BJ (cell line): ENCODE results near the gene ADD3. TPM values are rescaled to one million over a fixed set of nuclear protein-coding genes. Genes with fewer than 3 reads are reported as not detected.

ENCODE experiments used
- CTCF ChIA-PET: fragments of 350-600 bp; formaldehyde crosslinking; extraction: SDS; loops from one replicate; lab custom pipeline; 2021; ENCODE audit warnings: antibody characterized with exemption, inconsistent platforms; lab: Yijun Ruan, JAX
- POLR2A ChIA-PET: fragments of 300-600 bp; sonication (Branson Sonifier 250); formaldehyde crosslinking; extraction: SDS; loops from one replicate; lab custom pipeline; 2021; ENCODE audit warnings: antibody characterized with exemption; lab: Charles Lee
- DNase-seq: peaks from one replicate; pipeline ENCODE4 v3.0.0-alpha.2; 2011; ENCODE audit warnings: low read depth
- H3K27me3 ChIP-seq: 2 replicates; pipeline ENCODE4 v1.6.0; 2011; ENCODE audit warnings: low read length; ENCODE audit not compliant: control insufficient read depth, insufficient read depth
- H3K36me3 ChIP-seq: 2 replicates; pipeline ENCODE4 v1.5.1; 2011; ENCODE audit warnings: low read length; ENCODE audit not compliant: control insufficient read depth, insufficient read depth
- H3K4me3 ChIP-seq: 2 replicates; pipeline ENCODE4 v1.5.1; 2011; ENCODE audit warnings: low read depth, mild to moderate bottlenecking, control low read depth, low read length
- polyA plus RNA-seq: library from polyadenylated mRNA; depleted of rRNA; stranded (reverse); fragments of >200 nt; gene quantifications from 2 replicates; pipeline ENCODE4 v1.2.3, GENCODE V29; 2011
- TF ChIP-seq, protein P1 (sequence below): IDR thresholded peaks from 2 replicates; pipeline ENCODE4 v1.5.1; 2011; ENCODE audit warnings: low read depth, mild to moderate bottlenecking, control low read depth, inconsistent platforms, low read length, moderate library complexity; ENCODE audit not compliant: insufficient read depth

ADD3 gene
- polyA plus RNA-seq, 1 experiment = 52.0 TPM

- no peaks in the 10 kb centered on the region for H3K36me3 ChIP-seq
- H3K27me3 ChIP-seq = no peaks in the 10 kb centered on the region
- POLR2A ChIA-PET = no interaction called here
- TF ChIP-seq, protein P1, sequence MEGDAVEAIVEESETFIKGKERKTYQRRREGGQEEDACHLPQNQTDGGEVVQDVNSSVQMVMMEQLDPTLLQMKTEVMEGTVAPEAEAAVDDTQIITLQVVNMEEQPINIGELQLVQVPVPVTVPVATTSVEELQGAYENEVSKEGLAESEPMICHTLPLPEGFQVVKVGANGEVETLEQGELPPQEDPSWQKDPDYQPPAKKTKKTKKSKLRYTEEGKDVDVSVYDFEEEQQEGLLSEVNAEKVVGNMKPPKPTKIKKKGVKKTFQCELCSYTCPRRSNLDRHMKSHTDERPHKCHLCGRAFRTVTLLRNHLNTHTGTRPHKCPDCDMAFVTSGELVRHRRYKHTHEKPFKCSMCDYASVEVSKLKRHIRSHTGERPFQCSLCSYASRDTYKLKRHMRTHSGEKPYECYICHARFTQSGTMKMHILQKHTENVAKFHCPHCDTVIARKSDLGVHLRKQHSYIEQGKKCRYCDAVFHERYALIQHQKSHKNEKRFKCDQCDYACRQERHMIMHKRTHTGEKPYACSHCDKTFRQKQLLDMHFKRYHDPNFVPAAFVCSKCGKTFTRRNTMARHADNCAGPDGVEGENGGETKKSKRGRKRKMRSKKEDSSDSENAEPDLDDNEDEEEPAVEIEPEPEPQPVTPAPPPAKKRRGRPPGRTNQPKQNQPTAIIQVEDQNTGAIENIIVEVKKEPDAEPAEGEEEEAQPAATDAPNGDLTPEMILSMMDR = no peak
- H3K4me3 ChIP-seq = no peak overlapping the region
- DNase-seq = no peak
- CTCF ChIA-PET = interaction anchor here (1.3 to 1.7 kb wide), 2 partner anchors 12 to 203 kb away, joined by 3 to 5 read pairs; no protein-coding TSS in a partner anchor
Measured at GRCh38 chr10:110094786-110095185, 87.0 kb downstream of the ADD3 start.

DNA sequence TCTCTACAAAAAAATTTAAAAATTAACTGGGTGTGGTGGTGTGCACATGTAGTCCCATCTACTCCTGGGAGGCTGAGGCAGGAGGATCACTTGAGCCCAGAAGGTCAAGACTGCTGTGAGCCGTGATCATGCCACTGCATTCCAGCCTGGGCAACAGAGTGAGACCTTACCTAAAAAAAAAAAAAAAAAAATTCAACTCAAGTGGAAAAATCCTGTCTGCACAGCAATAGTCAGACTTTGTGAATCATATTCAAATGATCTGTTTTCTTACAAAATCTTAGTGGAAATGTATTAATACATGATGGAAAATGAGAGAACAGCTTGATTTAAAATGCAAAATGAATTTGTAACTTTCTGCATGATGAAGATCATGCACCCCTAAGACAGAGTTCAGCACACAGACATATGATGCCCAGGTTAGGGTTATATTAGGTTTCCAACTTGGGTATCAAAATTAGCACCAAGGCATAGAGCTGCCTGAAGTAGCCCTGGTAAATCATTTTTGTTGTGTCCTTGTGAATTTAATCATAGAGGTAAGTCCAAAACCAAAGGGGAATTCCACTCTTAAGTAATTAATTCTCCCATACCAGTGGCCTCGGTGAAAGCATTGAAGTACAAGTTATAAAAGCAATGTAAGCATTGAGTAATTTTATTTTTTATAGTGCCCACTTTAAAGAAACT lies 93.8 kb downstream of the ADD3 start:
- no peak for DNase-seq
- H3K4me3 ChIP-seq = no peak overlapping the region
- no peaks in the 10 kb centered on the region for H3K27me3 ChIP-seq
- POLR2A ChIA-PET = no interaction called here
- TF ChIP-seq, protein P1 = no peak
- CTCF ChIA-PET = no interaction called here
- no peaks in the 10 kb centered on the region for H3K36me3 ChIP-seq

GRCh38 chr10:110103921-110104461 lies 96.2 kb downstream of the ADD3 start:
- CTCF ChIA-PET = interaction anchor here (1.1 kb wide), 1 partner anchor 176 kb away, joined by 3 read pairs; no protein-coding TSS in a partner anchor
- TF ChIP-seq, protein P1 = no peak
- H3K27me3 ChIP-seq = no peaks in the 10 kb centered on the region
- no peak overlapping the region for H3K4me3 ChIP-seq
- no peak for DNase-seq
- no peaks in the 10 kb centered on the region for H3K36me3 ChIP-seq
- POLR2A ChIA-PET = interaction anchor here (1.0 kb wide), 1 partner anchor 14 kb away, joined by 3 read pairs; no protein-coding TSS in a partner anchor

DNA sequence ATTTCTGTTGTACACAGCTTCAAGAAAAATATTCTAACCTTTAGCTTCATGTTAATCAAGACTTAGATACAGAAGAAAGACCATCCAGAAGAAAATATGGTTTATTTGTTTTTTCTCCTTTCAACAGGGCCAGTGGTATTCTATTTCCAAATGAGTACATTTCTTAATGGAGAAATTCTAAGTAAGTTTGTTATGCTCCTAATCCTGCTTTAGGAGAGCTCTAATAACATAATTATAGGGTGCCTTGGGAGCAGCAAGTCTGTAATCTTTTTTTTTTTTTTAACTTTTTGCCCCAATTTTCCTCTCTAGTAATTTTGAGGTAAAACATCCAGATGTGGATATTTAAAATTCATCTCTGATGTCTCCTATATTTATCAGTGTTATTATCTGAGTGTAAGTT lies 98.1 kb downstream of the ADD3 start:
- H3K36me3 ChIP-seq = no peaks in the 10 kb centered on the region
- CTCF ChIA-PET = no interaction called here
- no peaks in the 10 kb centered on the region for H3K27me3 ChIP-seq
- no peak overlapping the region for H3K4me3 ChIP-seq
- POLR2A ChIA-PET = no interaction called here
- no peak for DNase-seq
- TF ChIP-seq, protein P1 = no peak

GRCh38 chr10:110107430-110107829 lies 99.6 kb downstream of the ADD3 start:
- POLR2A ChIA-PET = no interaction called here
- Histone ChIP-seq H3K27me3 (no peaks in the 10 kb centered on the region), H3K4me3 (no peak overlapping the region), H3K36me3 (no peaks in the 10 kb centered on the region)
- DNase-seq = no peak
- CTCF ChIA-PET = interaction anchor here (1.2 to 1.6 kb wide), 2 partner anchors 26 to 223 kb away, joined by 3 to 5 read pairs; no protein-coding TSS in a partner anchor
- TF ChIP-seq, protein P1 = no peak
